Measurements from ENCODE around the gene PCDHGA1. TPM values are rescaled to one million over a fixed set of nuclear protein-coding genes. Genes with fewer than 3 reads are reported as not detected.
"Not testable (repeated sequence)": the region's sequence is repeated elsewhere in the genome, so short reads cannot be mapped to it uniquely, and the experiment has no call there.

The PCDHGA1 gene
- total RNA-seq, 1 experiment from 2014 or later: 2.2 TPM

DNA sequence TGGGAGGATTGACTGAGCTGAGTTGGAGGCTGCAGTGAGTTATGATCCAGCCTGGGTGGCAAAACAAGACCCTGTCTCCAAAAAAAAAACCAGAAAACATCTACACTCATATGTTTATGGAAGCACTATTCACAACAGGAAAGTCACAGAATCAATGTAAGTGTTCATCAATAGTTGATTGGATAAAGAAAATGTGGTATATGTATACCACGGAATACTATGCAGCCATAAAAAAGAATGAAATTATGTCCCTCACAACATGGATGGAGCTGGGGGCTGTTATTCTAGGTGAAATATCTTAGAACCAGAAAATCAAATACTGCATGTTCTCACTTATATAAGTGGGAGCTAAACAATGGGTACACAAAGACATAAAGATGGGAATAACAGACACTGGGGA is 23.7 kb upstream of the PCDHGA1 start:
- CTCF ChIA-PET: no interaction called here
- no peak for DNase-seq (ENCODE audit: low spot score)
- no peaks in the 10 kb centered on the region for H3K4me1 ChIP-seq (ENCODE audit: insufficient read depth, low read length, poor library complexity, severe bottlenecking)
- BruUV-seq (replicated peaks): no TSS peak
- peaks cover 20% of the 10 kb centered on the region for H3K9me3 ChIP-seq (ENCODE audit: low read depth, low read length, poor library complexity, severe bottlenecking)
- no peaks in the 10 kb centered on the region for H3K27me3 ChIP-seq (replicated peaks; ENCODE audit: insufficient read depth, low read depth, low read length, poor library complexity)
- POLR2A ChIA-PET (ENCODE audit: low non-redundant PET): no interaction called here
- intact Hi-C loops (cut with micrococcal nuclease; ENCODE audit: unreplicated experiment): no loop called here
- no peak overlapping the region for H3K4me3 ChIP-seq (ENCODE audit: low read depth, low read length, poor library complexity, severe bottlenecking)
- H3K36me3 ChIP-seq (ENCODE audit: insufficient read depth, low read length, poor library complexity, severe bottlenecking): no peaks in the 10 kb centered on the region
- no peak for TF ChIP-seq CTCF (conservative IDR thresholded peaks at IDR 0.05; ENCODE audit: low read depth, low read length)
- no peak for TF ChIP-seq EZH2 (IDR thresholded peaks at IDR 0.05; ENCODE audit: borderline replicate concordance, low read depth, low read length, poor library complexity, severe bottlenecking)
- no peak overlapping the region for H3K27ac ChIP-seq (ENCODE audit: low read depth, low read length, poor library complexity, severe bottlenecking)

DNA sequence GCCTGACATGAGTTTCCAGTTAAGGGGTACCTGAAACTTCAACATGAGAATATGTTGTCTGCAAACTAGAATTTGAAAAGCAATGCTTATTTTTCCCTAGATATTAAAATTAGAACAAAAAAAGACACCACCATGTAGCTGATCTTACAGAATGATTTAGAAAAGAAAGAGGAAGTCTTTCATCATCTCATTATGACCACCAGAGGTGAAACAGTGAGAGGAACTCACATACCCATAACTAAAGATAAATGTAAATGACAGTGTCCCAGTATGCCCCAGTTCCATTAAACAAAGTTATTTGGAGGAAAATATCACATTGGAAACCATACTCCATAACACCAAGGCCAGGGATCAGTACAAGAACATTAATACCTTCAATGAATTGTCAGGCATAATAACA is 16.6 kb upstream of the PCDHGA1 start:
- Histone ChIP-seq H3K4me1 (ENCODE audit: insufficient read depth, low read length, poor library complexity, severe bottlenecking) (no peaks in the 10 kb centered on the region), H3K9me3 (ENCODE audit: low read depth, low read length, poor library complexity, severe bottlenecking) (peaks cover 55% of the 10 kb centered on the region), H3K27me3 (replicated peaks; ENCODE audit: insufficient read depth, low read depth, low read length, poor library complexity) (no peaks in the 10 kb centered on the region), H3K27ac (ENCODE audit: low read depth, low read length, poor library complexity, severe bottlenecking) (no peak overlapping the region), H3K36me3 (ENCODE audit: insufficient read depth, low read length, poor library complexity, severe bottlenecking) (peaks cover 32% of the 10 kb centered on the region), H3K4me3 (ENCODE audit: low read depth, low read length, poor library complexity, severe bottlenecking) (no peak overlapping the region)
- CTCF ChIA-PET: no interaction called here
- intact Hi-C loops (cut with micrococcal nuclease; ENCODE audit: unreplicated experiment): no loop called here
- TF ChIP-seq EZH2 (IDR thresholded peaks at IDR 0.05; ENCODE audit: borderline replicate concordance, low read depth, low read length, poor library complexity, severe bottlenecking) (no peak), CTCF (conservative IDR thresholded peaks at IDR 0.05; ENCODE audit: low read depth, low read length) (no peak)
- POLR2A ChIA-PET (ENCODE audit: low non-redundant PET): no interaction called here
- DNase-seq (ENCODE audit: low spot score): no peak
- BruUV-seq (replicated peaks): no TSS peak

DNA sequence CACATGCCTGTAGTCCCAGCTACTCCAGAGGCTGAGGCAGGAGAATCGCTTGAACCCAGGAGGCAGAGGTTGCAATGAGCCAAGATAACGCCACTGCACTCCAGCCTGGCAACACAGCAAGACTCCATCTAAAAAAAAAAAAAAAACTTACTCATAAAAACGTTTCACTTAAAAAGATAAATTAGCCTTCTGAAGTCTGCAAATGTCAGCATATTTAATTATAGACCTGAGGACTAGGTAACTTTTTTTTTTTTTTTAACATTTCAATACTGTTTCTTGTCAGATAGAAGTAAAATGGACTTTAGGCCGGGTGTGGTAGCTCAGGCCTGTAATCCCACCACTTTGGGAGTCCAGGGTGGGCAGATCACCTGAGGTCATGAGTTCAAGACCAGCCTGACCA is 13.4 kb upstream of the PCDHGA1 start:
- H3K4me1 ChIP-seq (ENCODE audit: insufficient read depth, low read length, poor library complexity, severe bottlenecking); BruUV-seq (replicated peaks); DNase-seq (ENCODE audit: low spot score); POLR2A ChIA-PET (ENCODE audit: low non-redundant PET); intact Hi-C loops (cut with micrococcal nuclease; ENCODE audit: unreplicated experiment); H3K27ac ChIP-seq (ENCODE audit: low read depth, low read length, poor library complexity, severe bottlenecking); H3K4me3 ChIP-seq (ENCODE audit: low read depth, low read length, poor library complexity, severe bottlenecking); CTCF ChIA-PET; H3K27me3 ChIP-seq (replicated peaks; ENCODE audit: insufficient read depth, low read depth, low read length, poor library complexity): not testable (repeated sequence)
- peaks cover 75% of the 10 kb centered on the region for H3K9me3 ChIP-seq (ENCODE audit: low read depth, low read length, poor library complexity, severe bottlenecking)
- peaks cover 43% of the 10 kb centered on the region for H3K36me3 ChIP-seq (ENCODE audit: insufficient read depth, low read length, poor library complexity, severe bottlenecking)

DNA sequence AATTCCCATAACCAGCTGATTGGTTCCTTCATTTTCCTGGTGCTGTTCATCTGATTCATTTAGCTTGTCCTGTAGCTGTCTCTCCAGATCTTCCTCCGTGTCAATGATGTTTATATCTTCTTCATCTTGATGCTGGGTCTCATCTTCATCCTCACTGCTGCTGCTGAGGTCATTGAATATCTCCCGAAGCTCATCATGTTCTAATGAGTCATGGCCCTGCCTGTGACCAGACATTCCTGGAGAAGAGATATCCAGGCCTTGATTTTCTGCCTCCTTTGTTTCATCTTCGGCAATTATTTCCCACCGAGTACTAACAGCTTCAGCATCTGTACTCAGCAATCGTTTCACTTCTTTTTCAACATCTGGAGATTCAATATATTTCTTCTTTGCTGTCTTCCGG is 11.1 kb upstream of the PCDHGA1 start:
- POLR2A ChIA-PET (ENCODE audit: low non-redundant PET): no interaction called here
- Histone ChIP-seq H3K27me3 (replicated peaks; ENCODE audit: insufficient read depth, low read depth, low read length, poor library complexity) (no peaks in the 10 kb centered on the region), H3K27ac (ENCODE audit: low read depth, low read length, poor library complexity, severe bottlenecking) (no peak overlapping the region), H3K36me3 (ENCODE audit: insufficient read depth, low read length, poor library complexity, severe bottlenecking) (peaks cover 39% of the 10 kb centered on the region), H3K4me3 (ENCODE audit: low read depth, low read length, poor library complexity, severe bottlenecking) (peak overlapping the region; percentile 78), H3K4me1 (ENCODE audit: insufficient read depth, low read length, poor library complexity, severe bottlenecking) (no peaks in the 10 kb centered on the region), H3K9me3 (ENCODE audit: low read depth, low read length, poor library complexity, severe bottlenecking) (peaks cover 64% of the 10 kb centered on the region)
- no peak for TF ChIP-seq CTCF (conservative IDR thresholded peaks at IDR 0.05; ENCODE audit: low read depth, low read length)
- no peak for TF ChIP-seq EZH2 (IDR thresholded peaks at IDR 0.05; ENCODE audit: borderline replicate concordance, low read depth, low read length, poor library complexity, severe bottlenecking)
- intact Hi-C loops (cut with micrococcal nuclease; ENCODE audit: unreplicated experiment): no loop called here
- CTCF ChIA-PET: interaction anchor here (0.8 to 1.9 kb wide), 2 partner anchors 31 to 245 kb away, joined by 3 to 8 read pairs; partner anchors contain the start of gene PCDHGB1
- no peak for DNase-seq (ENCODE audit: low spot score)
- BruUV-seq (replicated peaks): no TSS peak

Measured in A673 (cell line).